HG03439 (cell line): ENCODE measurements around the gene SUN5.
"Not testable (repeated sequence)": the region's sequence is repeated elsewhere in the genome, so short reads cannot be mapped to it uniquely, and the experiment has no call there.

Source experiments
- ATAC-seq: cut with Tn5 transposase; IDR thresholded peaks from one replicate; pipeline ENCODE4 v1.9.1; 2021; ENCODE audit warnings: mild to moderate bottlenecking, moderate library complexity; ENCODE audit not compliant: unreplicated experiment

The SUN5 gene

GRCh38 chr20:32978009-32978335 lies 26.3 kb downstream of the SUN5 start:
- no peak for ATAC-seq

- ATAC-seq: no peak
These were observed 26.8 kb downstream of the SUN5 start for GRCh38 chr20:32977281-32978008.

DNA sequence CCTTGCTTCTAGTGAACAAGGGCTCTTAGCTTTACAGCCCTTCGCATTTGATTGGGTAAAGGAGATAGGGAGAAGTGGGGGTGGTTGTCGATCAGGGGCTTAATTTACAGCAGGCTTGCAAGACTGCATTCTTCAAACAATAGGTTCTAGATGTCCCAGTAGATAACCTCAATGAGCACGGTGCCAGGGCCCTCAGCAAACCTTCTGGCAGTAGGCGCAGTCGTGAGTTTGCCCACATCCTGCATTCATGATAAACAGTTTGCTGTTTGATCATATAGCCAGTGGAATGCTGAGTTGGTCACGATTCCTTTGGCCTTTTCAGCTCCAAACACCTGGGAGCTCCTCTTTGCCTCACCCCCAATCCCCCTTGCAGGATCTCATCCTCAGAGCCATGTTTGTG lies 27.5 kb downstream of the SUN5 start:
- no peak for ATAC-seq

DNA sequence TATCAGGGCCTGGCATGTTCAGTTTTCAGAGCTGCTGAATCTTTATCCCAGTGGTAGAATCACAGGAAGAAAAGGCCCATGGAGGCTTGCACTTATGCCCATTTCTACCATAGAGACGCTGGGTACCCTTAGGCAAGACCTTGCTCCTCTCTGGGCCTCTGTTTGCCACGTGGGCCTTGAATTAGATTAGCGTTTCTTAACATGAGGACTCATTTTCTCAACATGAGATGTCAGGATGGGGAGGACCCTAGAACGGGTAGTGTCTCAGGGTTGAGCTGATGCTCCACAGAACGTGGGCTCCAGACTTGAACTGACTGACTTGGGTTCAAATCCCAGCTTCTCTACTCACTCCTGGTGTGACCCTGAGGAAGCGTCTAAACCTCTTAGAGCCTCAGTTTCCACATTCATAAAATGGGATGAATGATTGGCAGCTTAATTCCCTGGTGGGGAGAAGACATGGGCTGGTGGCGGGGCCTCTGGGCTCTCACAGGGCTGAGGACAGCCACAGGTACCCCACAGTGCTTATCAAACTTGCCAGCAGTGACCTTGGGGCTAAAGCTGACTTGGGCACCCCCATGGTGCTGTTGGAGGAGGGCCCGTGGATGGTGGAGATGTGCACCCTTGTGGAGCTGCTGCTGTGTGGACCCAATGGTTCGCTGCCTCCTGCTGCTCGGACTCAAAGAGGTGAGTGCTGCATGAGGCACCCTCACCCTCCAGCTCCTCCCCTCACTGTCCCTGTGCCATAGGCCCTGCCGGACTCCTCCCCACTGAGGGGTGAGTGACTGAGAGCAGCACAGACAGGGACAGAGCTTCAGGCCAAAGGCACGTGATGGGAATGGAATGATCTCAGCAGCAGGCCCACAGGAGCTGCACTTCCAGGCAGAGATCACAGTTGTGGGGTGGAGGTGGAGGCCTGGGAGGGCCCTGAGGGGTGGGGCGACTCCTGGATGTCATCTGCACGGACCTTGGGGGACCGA lies 28.2 kb downstream of the SUN5 start:
- ATAC-seq: no peak

- not testable (repeated sequence) for ATAC-seq
These were observed 29.1 kb downstream of the SUN5 start for GRCh38 chr20:32975121-32975520.

- ATAC-seq: not testable (repeated sequence)
These were observed 29.8 kb downstream of the SUN5 start for GRCh38 chr20:32974204-32975064.

DNA sequence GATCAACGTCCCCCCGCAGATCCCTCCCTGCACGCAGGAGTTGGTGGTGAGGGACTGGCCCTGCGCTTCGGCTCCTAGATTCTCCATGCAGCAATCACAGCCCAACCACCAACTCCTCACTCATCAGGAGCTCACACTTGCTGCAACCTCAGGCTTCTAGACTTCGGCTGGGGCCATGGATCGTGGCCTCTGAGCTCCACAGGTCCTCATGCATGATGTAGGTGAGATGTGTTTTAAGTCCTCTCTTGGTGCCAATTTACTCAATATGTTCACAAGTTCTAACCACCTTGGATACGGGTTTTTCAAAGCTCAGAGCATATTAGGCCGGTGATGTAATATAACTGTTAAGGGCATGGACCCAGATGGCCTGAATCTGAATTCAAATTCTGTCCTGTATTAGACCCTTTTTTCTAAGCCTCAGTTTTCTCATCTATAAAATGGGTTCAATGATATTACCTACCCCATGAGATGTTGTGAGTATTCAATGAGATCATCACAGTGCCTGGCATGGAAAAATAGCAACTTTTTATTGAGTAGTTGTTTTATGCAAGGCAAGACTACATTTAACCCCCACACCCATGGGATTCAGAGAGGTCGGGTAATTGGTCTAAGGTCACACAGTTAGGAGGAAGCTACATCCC lies 31.0 kb downstream of the SUN5 start:
- no peak for ATAC-seq

DNA sequence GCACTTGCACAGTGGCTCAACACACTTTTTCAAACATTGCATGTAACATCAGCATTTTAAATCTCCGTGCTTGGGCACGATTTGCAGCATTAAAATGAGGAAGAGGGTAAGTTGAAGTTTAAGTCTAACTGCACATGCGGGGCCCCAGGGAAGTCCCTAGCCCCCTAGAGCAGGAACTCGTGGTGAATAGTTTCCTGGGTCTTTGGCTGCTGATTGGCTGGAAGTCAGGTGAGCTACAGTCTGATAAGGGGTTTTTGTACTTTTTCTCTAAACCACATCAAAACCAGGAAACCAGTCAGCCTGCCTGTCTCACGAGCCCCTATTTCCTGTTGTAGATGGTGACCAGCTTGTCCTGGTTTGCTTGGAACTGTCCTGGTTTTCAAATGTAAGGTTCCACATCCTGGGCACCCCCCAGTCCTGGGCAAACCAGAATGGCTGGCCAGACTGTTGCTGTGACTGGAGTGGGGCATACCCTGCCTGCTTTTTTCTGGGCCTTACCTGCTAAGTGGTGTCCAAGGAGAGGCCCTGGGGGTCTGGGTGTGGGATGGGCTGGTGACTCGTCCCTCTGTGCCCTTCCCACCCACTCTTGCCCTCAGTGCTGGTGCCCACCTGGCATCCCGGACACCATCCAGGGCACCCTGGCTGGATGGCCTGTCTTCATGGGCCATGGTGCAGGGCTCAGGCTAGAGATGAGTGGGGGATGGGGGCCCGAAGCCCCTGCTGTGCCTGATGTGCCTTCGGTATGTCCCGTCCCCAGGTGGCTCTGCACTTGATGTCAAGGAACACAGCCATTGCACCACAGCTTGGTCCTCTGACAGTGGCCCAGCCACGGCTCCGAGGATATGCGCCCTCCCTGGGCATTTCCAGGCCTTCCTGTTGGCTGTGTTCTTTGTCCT lies 31.8 kb downstream of the SUN5 start:
- ATAC-seq: peak; percentile 80

- peak; percentile 18 for ATAC-seq
These were observed 32.5 kb downstream of the SUN5 start for GRCh38 chr20:32971703-32972161.

DNA sequence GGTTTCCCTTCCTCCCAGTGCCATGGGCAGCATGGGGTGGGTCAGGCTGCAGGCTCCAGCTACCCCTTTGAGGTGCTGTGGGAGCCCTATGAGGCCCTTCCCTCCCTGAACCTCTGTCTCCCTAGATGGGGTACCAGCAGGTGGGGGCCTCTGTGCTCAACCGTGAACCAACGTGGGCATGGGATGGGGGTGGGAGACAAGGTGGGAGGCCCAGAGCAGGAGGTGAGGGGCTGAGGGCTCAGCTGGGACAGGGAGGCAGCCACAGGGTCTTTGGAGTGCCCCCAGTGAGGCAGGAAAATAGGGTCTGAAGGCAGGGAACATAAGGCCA lies 33.3 kb downstream of the SUN5 start:
- no peak for ATAC-seq

DNA sequence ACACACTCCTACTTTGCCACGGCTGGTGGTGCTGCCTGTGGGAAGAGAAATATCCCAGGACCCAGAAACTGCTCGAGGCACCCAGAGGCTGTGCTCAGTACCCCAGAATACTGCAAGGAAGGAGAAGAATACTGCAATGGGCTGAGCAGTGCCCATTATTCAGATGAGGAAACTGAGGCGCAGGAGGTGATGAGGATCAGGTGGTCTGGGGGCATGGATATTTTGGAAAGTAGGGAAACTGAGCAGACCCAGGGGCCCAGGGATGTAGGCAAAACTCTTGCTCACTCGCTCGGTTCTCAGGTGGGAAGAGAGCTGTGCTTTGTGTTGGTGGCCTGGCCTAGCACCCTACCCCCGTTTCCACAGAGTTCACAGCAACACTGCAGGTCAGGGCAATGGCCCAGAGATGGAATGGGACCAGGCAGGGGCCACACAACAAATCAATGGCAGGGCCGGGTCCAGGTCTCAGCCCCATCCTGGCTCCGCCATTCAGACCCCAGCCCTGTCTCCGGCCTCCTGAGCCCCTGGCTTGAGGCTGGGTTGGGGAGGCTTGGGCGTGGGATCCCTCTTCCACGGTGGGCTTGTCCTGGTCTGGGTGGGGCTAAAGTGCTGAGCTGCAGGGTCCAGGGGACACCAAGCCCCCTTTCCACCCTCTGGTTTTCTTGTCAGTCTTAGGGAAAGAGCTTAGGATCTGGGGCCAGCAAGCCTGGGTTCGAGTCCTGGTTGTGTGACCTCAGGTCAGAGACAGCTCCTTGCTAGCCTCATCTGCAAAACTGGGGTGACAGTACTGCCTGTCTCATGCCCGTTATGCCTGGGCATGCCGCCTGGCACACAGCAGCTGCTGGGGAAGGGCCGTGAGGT lies 33.9 kb downstream of the SUN5 start:
- ATAC-seq: no peak

DNA sequence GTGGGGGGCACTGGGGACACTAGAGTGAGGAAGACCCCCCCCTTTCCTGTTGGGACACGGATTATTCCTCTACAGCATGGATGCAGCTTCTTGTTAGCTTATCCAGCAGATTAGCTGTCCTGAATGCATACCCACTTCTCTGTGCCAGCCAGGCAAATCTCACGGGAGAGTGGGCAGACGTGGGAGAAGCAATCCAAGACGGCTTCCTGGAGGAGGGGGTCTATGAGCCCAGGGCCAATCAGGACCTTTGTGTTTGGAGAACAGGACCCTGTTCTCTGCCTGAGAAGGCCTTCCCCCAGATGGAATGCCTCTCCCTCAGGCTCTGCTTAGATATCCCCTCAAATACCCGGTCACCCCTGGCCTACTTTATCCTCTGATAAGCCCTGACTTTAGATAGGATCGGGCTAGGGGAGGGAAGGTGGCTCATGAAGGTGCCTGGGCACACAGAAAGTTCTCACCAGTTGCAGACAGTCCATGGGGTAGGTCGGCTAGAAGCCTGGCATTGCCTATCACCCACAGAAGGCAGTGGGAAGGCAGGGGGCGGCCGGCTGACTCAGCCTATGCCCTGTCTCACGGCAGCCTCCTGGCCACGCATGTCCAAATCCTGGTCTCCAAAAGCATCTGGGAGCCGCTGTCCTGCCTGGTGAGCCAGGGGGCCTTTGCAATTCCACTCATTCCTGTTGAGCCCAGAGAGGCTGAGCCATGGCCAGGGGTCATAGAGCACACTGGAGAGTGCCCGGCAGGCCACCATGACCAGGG lies 34.7 kb downstream of the SUN5 start:
- no peak for ATAC-seq

- no peak for ATAC-seq
These were observed 35.6 kb downstream of the SUN5 start for GRCh38 chr20:32968478-32969241.

GRCh38 chr20:32967961-32968457 lies 36.2 kb downstream of the SUN5 start:
- no peak for ATAC-seq

DNA sequence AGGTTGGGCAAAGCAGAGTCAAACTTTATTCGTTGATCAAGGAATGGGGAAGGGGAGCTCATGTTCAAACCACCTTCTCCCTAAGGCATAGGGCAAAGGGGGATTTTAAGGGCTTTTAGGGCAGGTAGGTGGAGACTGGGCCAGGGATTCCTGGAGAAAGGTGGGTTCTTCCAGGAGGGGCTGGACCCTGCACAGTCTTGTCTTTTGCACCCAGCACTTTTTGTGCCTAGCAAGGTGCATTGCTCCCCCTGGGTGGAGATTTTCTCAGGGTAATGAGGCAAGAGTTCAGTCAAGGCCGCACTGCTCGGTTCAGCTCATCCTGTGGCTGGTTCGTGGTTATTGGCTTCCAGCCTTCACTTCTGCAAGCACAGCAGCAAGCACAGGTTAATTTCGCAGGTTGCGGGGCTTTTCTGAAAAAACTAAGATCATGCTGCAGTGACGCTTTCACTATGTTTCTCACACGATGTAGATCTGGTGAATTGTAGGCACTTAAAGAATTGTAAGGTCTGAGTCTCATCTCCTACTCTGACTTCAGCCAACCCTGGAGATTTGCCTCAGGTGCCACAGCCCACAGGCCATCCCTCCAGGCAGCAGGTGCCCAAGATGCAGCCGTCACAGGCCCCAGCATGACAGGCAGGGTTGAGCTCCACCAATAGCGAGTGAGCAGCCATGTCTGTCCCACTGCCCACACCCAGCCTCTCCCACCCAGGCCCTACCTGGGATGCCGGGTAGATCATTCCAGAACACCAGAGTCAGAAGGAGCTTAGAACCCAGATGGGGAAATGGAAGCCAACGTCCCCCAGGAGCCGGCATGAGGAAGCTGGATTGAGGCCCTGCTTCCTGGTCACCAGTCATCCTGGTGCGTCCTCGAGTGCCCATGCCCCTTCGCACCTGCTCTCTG lies 37.1 kb downstream of the SUN5 start:
- ATAC-seq: no peak

DNA sequence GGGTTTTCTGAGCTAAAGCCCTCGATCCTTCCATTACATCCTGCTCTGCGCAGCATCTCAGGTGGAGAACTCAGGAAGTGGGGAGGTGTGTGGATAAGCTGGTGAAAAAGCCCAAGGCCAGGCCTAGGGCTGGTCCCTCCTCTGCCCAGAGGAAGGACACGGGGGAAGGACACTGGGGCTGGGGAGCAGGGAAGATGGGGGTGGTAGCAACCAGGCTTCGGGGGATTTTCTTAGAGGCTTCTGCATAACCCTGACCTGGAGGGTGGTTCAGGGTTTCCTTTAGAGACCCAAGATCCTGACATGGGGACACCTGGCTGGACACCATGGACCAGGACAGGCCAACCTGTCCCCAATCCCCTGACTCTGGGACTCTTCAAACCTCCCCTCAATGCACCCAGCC lies 37.9 kb downstream of the SUN5 start:
- ATAC-seq: no peak
